Right lobe of liver (tissue), 6 donors: ENCODE results near the gene AP1S3. TPM values are rescaled to one million over a fixed set of nuclear protein-coding genes. Genes with fewer than 3 reads are reported as not detected.
"Not testable (repeated sequence)": the region's sequence is repeated elsewhere in the genome, so short reads cannot be mapped to it uniquely, and the experiment has no call there.

ENCODE experiments used
- ATAC-seq, 4 donors: fragments of 200-7000 bp; cut with Tn5 transposase; one replicate each; pipeline ENCODE4 v1.9.1; 2020; ENCODE audit warnings: mild to moderate bottlenecking in 4 of 4, moderate library complexity in 4 of 4
- DNase-seq, 3 donors: peaks; one replicate each; pipeline ENCODE4 v3.0.0-alpha.2; 2020
- H3K27ac ChIP-seq, 3 donors: fragments of 200-600 bp; one replicate each; pipeline ENCODE4 v1.8.0; 2022
- H3K27me3 ChIP-seq, 2 donors: fragments of 200-600 bp; one replicate each; pipeline ENCODE4 v1.8.0; 2022
- H3K36me3 ChIP-seq, 4 donors: fragments of 200-600 bp; sonication (generic) in 1 of 4; one replicate each; pipeline versions ENCODE4 v1.5.1 to v1.8.0; 2017 to 2022; ENCODE audit warnings: control low read depth in 1 of 4
- H3K4me1 ChIP-seq, 4 donors: fragments of 200-600 bp; sonication (generic) in 1 of 4; one replicate each; pipeline versions ENCODE4 v1.5.1 to v1.8.0; 2017 to 2022; ENCODE audit warnings: control low read depth in 1 of 4
- H3K4me3 ChIP-seq, 3 donors: fragments of 200-600 bp; one replicate each; pipeline ENCODE4 v1.8.0; 2022
- H3K9me3 ChIP-seq, 4 donors: fragments of 200-600 bp; sonication (generic) in 1 of 4; one replicate each; pipeline versions ENCODE4 v1.5.1 to v1.8.0; 2017 to 2022; ENCODE audit warnings: control low read depth in 1 of 4
- CTCF ChIP-seq, 4 donors: fragments of 200-600 bp in 3 of 4; fragments of 450-650 bp in 1 of 4; IDR thresholded peaks; one replicate each; pipeline versions ENCODE4 v1.5.1 to v1.8.0; 2016 to 2022; ENCODE audit warnings: antibody characterized with exemption in 4 of 4, mild to moderate bottlenecking in 2 of 4
- POLR2A ChIP-seq: fragments of 450-650 bp; IDR thresholded peaks from one replicate; pipeline ENCODE4 v1.6.1; 2017; ENCODE audit warnings: antibody characterized with exemption, mild to moderate bottlenecking
- WGBS: methylation state at CpG from one replicate; pipeline ENCODE4 v1.1.6; 2018; ENCODE audit warnings: low coverage, low lambda C conversion rate; ENCODE audit not compliant: insufficient coverage; ENCODE audit errors: missing lambda C conversion rate; 5-methylcytosine and 5-hydroxymethylcytosine counted together
- intact Hi-C, 2 donors: fragments of 100-400 bp; cut with DNase I; formaldehyde crosslinking; loops; one replicate each; pipeline versions ENCODE4 v1.11.2 to v1.14.1; 2022
- total RNA-seq, 6 experiments: library from RNA; depleted of rRNA in 2 of 6; stranded (reverse); fragments of >200 nt in 2 of 6; fragmentation: NEBNext Ultra II Directional in 3 of 6; extraction: Animal tissue kit (Norgen Biotek cat#: 25700) in 3 of 6; gene quantifications; one replicate each; pipeline versions ENCODE4 v1.1.0 to v1.2.4, GENCODE V29; 2016 to 2023
- donor health status: DM: no; HTN: yes; CAD: no.
- donor health status: DM: no; HTN: no; CAD: no.
- donor health status: DM: no; HTN: no; CAD: no.
- donor health status: DM: no; HTN: yes; CAD: no.
- donor health status: DM: no; HTN: yes; CAD: no.

The AP1S3 gene
- total RNA-seq, 6 experiments from 2014 or later: 1.3 to 12.7 (median 3.2) TPM

GRCh38 chr2:223815884-223816570, 21.4 kb downstream of the AP1S3 start:
- no peaks in the 10 kb centered on the region for H3K27me3 ChIP-seq
- WGBS: 53% methylated on average over 13 of the region's 13 CpGs
- no peaks in the 10 kb centered on the region for H3K4me1 ChIP-seq
- ATAC-seq (no peak), DNase-seq (no peak)
- no peaks in the 10 kb centered on the region for H3K36me3 ChIP-seq
- intact Hi-C loops: no loop called here
- H3K9me3 ChIP-seq: no peaks in the 10 kb centered on the region
- H3K4me3 ChIP-seq: no peak overlapping the region
- no peak overlapping the region for H3K27ac ChIP-seq
- TF ChIP-seq CTCF (IDR thresholded peaks at IDR 0.05) (no peak), POLR2A (no peak)

GRCh38 chr2:223815186-223815883, 22.0 kb downstream of the AP1S3 start:
- Histone ChIP-seq H3K27ac (no peak overlapping the region), H3K4me3 (no peak overlapping the region)
- peak in 1 of 4 donors; percentile 30 for ATAC-seq

GRCh38 chr2:223814764-223815163, 22.6 kb downstream of the AP1S3 start:
- intact Hi-C loops, DNase-seq, H3K9me3 ChIP-seq, H3K27ac ChIP-seq, H3K4me3 ChIP-seq, ATAC-seq, H3K36me3 ChIP-seq, H3K27me3 ChIP-seq, H3K4me1 ChIP-seq: not testable (repeated sequence)
- 80% methylated on average over 3 of the region's 3 CpGs for WGBS

More at GRCh38 chr2:223815186-223815883, 22.0 kb downstream of the AP1S3 start:
- WGBS: 83% methylated on average over 3 of the region's 3 CpGs
- Histone ChIP-seq H3K27me3 (no peaks in the 10 kb centered on the region), H3K9me3 (no peaks in the 10 kb centered on the region), H3K36me3 (no peaks in the 10 kb centered on the region), H3K4me1 (no peaks in the 10 kb centered on the region)
- no peak for TF ChIP-seq CTCF (IDR thresholded peaks at IDR 0.05)
- no peak for TF ChIP-seq POLR2A
- intact Hi-C loops: no loop called here
- DNase-seq: no peak

GRCh38 chr2:223813329-223813728, 24.1 kb downstream of the AP1S3 start:
- TF ChIP-seq CTCF (IDR thresholded peaks at IDR 0.05): no peak
- no peak for TF ChIP-seq POLR2A
- intact Hi-C loops: no loop called here
- Histone ChIP-seq H3K4me3 (no peak overlapping the region), H3K27ac (no peak overlapping the region), H3K27me3 (no peaks in the 10 kb centered on the region), H3K4me1 (no peaks in the 10 kb centered on the region), H3K9me3 (no peaks in the 10 kb centered on the region), H3K36me3 (no peaks in the 10 kb centered on the region)
- DNase-seq (no peak), ATAC-seq (no peak)
- WGBS: 95% methylated on average over 2 of the region's 2 CpGs

GRCh38 chr2:223811757-223812156, 25.6 kb downstream of the AP1S3 start:
- 100% methylated on average over 1 of the region's 2 CpGs for WGBS
- DNase-seq (no peak), ATAC-seq (no peak)
- H3K4me3 ChIP-seq: no peak overlapping the region
- TF ChIP-seq POLR2A (no peak), CTCF (IDR thresholded peaks at IDR 0.05) (no peak)
- H3K36me3 ChIP-seq: no peaks in the 10 kb centered on the region
- no peaks in the 10 kb centered on the region for H3K4me1 ChIP-seq
- no peak overlapping the region for H3K27ac ChIP-seq
- H3K27me3 ChIP-seq: no peaks in the 10 kb centered on the region
- intact Hi-C loops: no loop called here
- H3K9me3 ChIP-seq: no peaks in the 10 kb centered on the region
